GM21723 (cell line): ENCODE measurements around the gene PAQR3.

ENCODE experiments used
- ATAC-seq: cut with Tn5 transposase; IDR thresholded peaks from one replicate; pipeline ENCODE4 v1.9.1; 2021; ENCODE audit warnings: mild to moderate bottlenecking, moderate library complexity; ENCODE audit not compliant: unreplicated experiment

Gene PAQR3

GRCh38 chr4:78938868-78939666 lies at the start of gene PAQR3:
Gene PAQR3 (minus strand): TSS chr4:78939438. CDS start chr4:78939224, 214 bp downstream.
- peak; percentile 99 for ATAC-seq

GRCh38 chr4:78987683-78988082 lies 48.4 kb upstream of the PAQR3 start:
- ATAC-seq: no peak

GRCh38 chr4:78984593-78984992 lies 45.4 kb upstream of the PAQR3 start:
- no peak for ATAC-seq

- ATAC-seq: no peak
Observed at GRCh38 chr4:78975865-78976264, 36.6 kb upstream of the PAQR3 start.

- no peak for ATAC-seq
Observed at GRCh38 chr4:78971776-78972175, 32.5 kb upstream of the PAQR3 start.

GRCh38 chr4:78971326-78971725 lies 32.1 kb upstream of the PAQR3 start:
- no peak for ATAC-seq

- no peak for ATAC-seq
Observed at GRCh38 chr4:78962597-78963115, 23.4 kb upstream of the PAQR3 start.

GRCh38 chr4:78960926-78961325 lies 21.7 kb upstream of the PAQR3 start:
- ATAC-seq: no peak

- no peak for ATAC-seq
Observed at GRCh38 chr4:78956975-78957374, 17.7 kb upstream of the PAQR3 start.

GRCh38 chr4:78953769-78954666 lies 14.8 kb upstream of the PAQR3 start:
- no peak for ATAC-seq

- no peak for ATAC-seq
Observed at GRCh38 chr4:78953231-78953630, 14.0 kb upstream of the PAQR3 start.

- peak; percentile 78 for ATAC-seq
Observed at GRCh38 chr4:78951862-78952472, 12.7 kb upstream of the PAQR3 start.

GRCh38 chr4:78949735-78950134 lies 10.5 kb upstream of the PAQR3 start:
- ATAC-seq: no peak

GRCh38 chr4:78945651-78946179 lies 6.5 kb upstream of the PAQR3 start:
- no peak for ATAC-seq

GRCh38 chr4:78944381-78944780 lies 5.1 kb upstream of the PAQR3 start:
- ATAC-seq: no peak

- no peak for ATAC-seq
Observed at GRCh38 chr4:78940752-78941151, 1.5 kb upstream of the PAQR3 start.

GRCh38 chr4:78939667-78940008 lies 400 bp upstream of the PAQR3 start:
- peak; percentile 24 for ATAC-seq

- no peak for ATAC-seq
Observed at GRCh38 chr4:78938474-78938867, 767 bp downstream of the PAQR3 start.

GRCh38 chr4:78937837-78938236 lies 1.4 kb downstream of the PAQR3 start:
- ATAC-seq: no peak

- ATAC-seq: no peak
Observed at GRCh38 chr4:78936989-78937388, 2.2 kb downstream of the PAQR3 start.

- ATAC-seq: no peak
Observed at GRCh38 chr4:78930016-78930629, 9.1 kb downstream of the PAQR3 start.
